ENCODE data around the gene FAHD1.

Gene FAHD1

DNA sequence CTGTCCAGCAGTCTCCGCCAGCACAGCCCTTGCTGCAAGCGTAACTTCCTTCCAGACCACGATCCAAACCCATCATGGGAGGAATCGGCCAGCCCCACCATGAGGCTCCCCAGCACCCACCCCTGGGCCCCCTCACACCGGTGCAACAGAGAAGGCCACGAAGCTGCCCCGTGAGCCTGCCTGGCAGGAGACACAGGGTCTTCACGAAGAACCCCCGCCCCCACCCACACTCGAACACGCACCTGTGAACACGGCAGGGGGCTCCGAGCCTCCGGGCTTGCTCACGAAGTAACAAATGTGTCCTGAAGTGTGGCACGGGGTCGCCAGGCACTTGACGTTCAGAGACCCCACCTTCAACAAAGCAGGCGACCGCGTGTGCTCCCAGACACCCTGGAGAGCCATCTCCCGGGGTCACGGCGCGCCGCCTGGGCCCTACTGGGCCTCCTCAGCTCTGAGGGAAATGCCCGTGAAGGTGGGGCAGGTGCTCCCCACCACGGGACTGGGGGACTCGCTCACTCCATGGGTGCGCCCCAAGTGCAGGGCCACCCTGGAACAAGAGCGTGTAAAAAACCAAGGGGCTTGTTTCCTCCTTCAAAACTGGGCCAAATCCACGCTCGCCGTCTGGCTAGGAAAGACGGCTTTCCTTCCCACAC lies 8.0 kb upstream of the FAHD1 start:
- peaks cover 73% of the 10 kb centered on the region for H3K36me3 ChIP-seq (ENCODE audit: insufficient read depth, low read length)
- TF ChIP-seq EZH2 (IDR thresholded peaks at IDR 0.05; ENCODE audit: borderline replicate concordance, low read depth, low read length, severe bottlenecking): no peak
- no peak for TF ChIP-seq CTCF (IDR thresholded peaks at IDR 0.05; ENCODE audit: borderline replicate concordance, extremely low read depth, low read length, poor library complexity, severe bottlenecking)

GRCh38 chr16:1819611-1820010 lies 7.4 kb upstream of the FAHD1 start:
- no peak overlapping the region for H3K9ac ChIP-seq (ENCODE audit: low read depth, low read length)
- peaks cover 72% of the 10 kb centered on the region for H3K36me3 ChIP-seq (ENCODE audit: insufficient read depth, low read length)
- ATAC-seq (ENCODE audit: insufficient read depth, low read depth): no peak
- peaks cover 11% of the 10 kb centered on the region for H4K20me1 ChIP-seq (ENCODE audit: insufficient read depth, low read length)
- TF ChIP-seq EZH2 (IDR thresholded peaks at IDR 0.05; ENCODE audit: borderline replicate concordance, low read depth, low read length, severe bottlenecking) (no peak), CTCF (IDR thresholded peaks at IDR 0.05; ENCODE audit: borderline replicate concordance, extremely low read depth, low read length, poor library complexity, severe bottlenecking) (no peak)
- no peak overlapping the region for H3K27ac ChIP-seq (ENCODE audit: low read length)
- no peaks in the 10 kb centered on the region for H3K27me3 ChIP-seq (ENCODE audit: insufficient read depth, low read length, poor library complexity)
- peaks cover 17% of the 10 kb centered on the region for H3K79me2 ChIP-seq (ENCODE audit: insufficient read depth, low read length)
- H3K4me1 ChIP-seq (ENCODE audit: insufficient read depth, low read length): peaks cover 9% of the 10 kb centered on the region
- H3K4me2 ChIP-seq (ENCODE audit: insufficient read depth, low read length): no peak overlapping the region
- no peaks in the 10 kb centered on the region for H3K9me3 ChIP-seq (ENCODE audit: insufficient read depth, low read length, severe bottlenecking)
- no peak overlapping the region for H2AFZ ChIP-seq (ENCODE audit: low read depth, low read length)
- DNase-seq: no peak
- no peak overlapping the region for H3K4me3 ChIP-seq (ENCODE audit: low read depth in 1 of 2, low read length in 2 of 2)

More for the DNA sequence above, 8.0 kb upstream of the FAHD1 start:
- no peak overlapping the region for H3K9ac ChIP-seq (ENCODE audit: low read depth, low read length)
- no peak overlapping the region for H3K4me2 ChIP-seq (ENCODE audit: insufficient read depth, low read length)
- H4K20me1 ChIP-seq (ENCODE audit: insufficient read depth, low read length): peaks cover 7% of the 10 kb centered on the region
- peaks cover 11% of the 10 kb centered on the region for H3K79me2 ChIP-seq (ENCODE audit: insufficient read depth, low read length)
- DNase-seq (no peak), ATAC-seq (ENCODE audit: insufficient read depth, low read depth) (no peak)
- peaks cover 3% of the 10 kb centered on the region; the same call in 1 of the 2 replicates for H3K4me1 ChIP-seq (ENCODE audit: insufficient read depth, low read length)
- no peaks in the 10 kb centered on the region for H3K9me3 ChIP-seq (ENCODE audit: insufficient read depth, low read length, severe bottlenecking)
- no peak overlapping the region for H3K27ac ChIP-seq (ENCODE audit: low read length)
- H3K27me3 ChIP-seq (ENCODE audit: insufficient read depth, low read length, poor library complexity): no peaks in the 10 kb centered on the region
- H2AFZ ChIP-seq (ENCODE audit: low read depth, low read length): no peak overlapping the region
- H3K4me3 ChIP-seq (ENCODE audit: low read depth in 1 of 2, low read length in 2 of 2): no peak overlapping the region

DNA sequence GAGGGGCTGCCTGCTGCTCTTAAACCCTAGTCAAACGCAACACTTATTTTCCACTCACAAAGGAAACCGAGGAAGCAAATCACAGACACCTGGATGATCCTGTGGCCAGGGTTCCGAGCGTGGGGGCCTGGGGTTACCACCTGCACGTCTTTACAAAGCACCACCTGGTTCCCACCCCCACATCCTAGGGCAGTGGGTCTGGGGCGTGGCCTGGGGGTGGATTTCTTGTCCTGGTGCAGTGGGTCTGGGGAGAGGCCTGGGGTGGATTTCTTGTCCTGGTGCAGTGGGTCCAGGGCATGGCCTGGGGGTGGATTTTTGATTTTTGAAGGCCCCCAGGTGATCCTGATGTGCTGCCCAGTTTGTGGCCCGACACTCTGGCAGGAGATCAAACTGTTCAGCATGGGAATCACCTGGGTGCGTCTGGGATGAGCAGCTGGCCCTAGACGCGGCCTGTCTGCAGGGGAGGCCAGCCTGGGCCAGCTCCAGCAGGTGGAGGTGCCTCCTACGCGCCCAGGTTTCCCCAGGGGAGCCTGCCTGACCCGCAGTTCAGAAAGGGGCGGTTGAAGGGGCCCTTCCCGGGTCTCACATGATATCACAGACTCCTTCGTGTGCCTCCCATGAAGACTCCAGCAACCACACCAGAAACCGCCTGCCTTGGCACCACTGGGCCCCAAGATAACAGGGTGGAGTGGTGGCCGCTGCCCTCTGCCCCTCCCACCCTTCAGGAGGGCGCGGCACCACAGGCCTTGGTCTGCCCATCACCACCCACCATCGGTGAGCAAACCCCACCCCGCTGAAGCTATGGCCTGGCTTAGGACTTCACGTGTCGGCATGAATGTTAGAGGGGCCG lies 6.7 kb upstream of the FAHD1 start:
- no peak overlapping the region for H3K27ac ChIP-seq (ENCODE audit: low read length)
- peaks cover 16% of the 10 kb centered on the region for H3K4me1 ChIP-seq (ENCODE audit: insufficient read depth, low read length)
- H3K27me3 ChIP-seq (ENCODE audit: insufficient read depth, low read length, poor library complexity): no peaks in the 10 kb centered on the region
- H3K79me2 ChIP-seq (ENCODE audit: insufficient read depth, low read length): peaks cover 23% of the 10 kb centered on the region
- no peak overlapping the region for H3K9ac ChIP-seq (ENCODE audit: low read depth, low read length)
- H3K36me3 ChIP-seq (ENCODE audit: insufficient read depth, low read length): peaks cover 67% of the 10 kb centered on the region
- DNase-seq: no peak
- TF ChIP-seq EZH2 (IDR thresholded peaks at IDR 0.05; ENCODE audit: borderline replicate concordance, low read depth, low read length, severe bottlenecking) (no peak), CTCF (IDR thresholded peaks at IDR 0.05; ENCODE audit: borderline replicate concordance, extremely low read depth, low read length, poor library complexity, severe bottlenecking) (no peak)
- ATAC-seq (ENCODE audit: insufficient read depth, low read depth): no peak
- H3K9me3 ChIP-seq (ENCODE audit: insufficient read depth, low read length, severe bottlenecking): no peaks in the 10 kb centered on the region
- no peak overlapping the region for H2AFZ ChIP-seq (ENCODE audit: low read depth, low read length)
- no peak overlapping the region for H3K4me3 ChIP-seq (ENCODE audit: low read depth in 1 of 2, low read length in 2 of 2)
- no peak overlapping the region for H3K4me2 ChIP-seq (ENCODE audit: insufficient read depth, low read length)
- H4K20me1 ChIP-seq (ENCODE audit: insufficient read depth, low read length): peaks cover 15% of the 10 kb centered on the region

Measured in DND-41 (cell line).